GM18873 (cell line): ENCODE results near the gene MAGI1.

Experiments used
- ATAC-seq: cut with Tn5 transposase; IDR thresholded peaks from one replicate; pipeline ENCODE4 v1.9.1; 2021; ENCODE audit warnings: mild to moderate bottlenecking, moderate library complexity, moderate number of reproducible peaks; ENCODE audit not compliant: unreplicated experiment, low FRiP score

The MAGI1 gene

DNA sequence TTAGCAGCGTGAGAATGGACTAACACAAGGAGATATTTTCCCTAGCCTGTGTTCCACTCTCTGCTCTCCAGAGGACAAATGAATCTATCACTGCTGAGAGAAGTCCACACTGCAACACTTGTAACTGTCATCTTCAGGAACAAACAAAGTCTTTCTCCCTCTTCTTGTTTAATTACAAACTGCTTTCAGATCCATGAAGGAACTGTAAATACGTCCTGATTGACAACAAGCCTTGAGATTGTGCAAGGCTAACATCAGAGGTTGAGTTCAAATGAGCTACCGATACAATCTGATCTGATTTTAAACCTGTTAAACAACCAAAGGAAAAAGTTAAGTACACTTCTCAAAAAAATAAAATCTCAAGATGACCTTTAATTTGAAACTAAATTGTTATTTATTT, 712.1 kb downstream of the MAGI1 start:
- ATAC-seq: no peak

DNA sequence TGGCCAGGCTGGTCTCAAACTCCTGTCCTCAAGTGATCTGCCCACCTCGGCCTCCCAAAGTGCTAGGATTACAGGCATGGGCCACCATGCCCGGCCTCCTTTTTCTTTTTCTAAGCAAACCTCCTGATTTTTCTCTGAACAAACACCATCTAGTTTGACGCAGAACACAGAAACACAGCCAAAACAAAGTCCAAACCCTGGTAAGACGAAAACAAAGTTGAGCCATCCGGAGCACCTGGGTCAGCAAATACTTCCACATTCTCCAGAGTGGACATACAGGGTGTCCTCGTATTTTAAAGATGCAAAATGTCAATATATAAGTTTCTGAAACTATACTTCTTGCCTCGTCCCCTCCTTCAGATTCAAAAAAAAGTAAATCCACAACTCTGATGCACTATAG, 715.8 kb downstream of the MAGI1 start:
- no peak for ATAC-seq

DNA sequence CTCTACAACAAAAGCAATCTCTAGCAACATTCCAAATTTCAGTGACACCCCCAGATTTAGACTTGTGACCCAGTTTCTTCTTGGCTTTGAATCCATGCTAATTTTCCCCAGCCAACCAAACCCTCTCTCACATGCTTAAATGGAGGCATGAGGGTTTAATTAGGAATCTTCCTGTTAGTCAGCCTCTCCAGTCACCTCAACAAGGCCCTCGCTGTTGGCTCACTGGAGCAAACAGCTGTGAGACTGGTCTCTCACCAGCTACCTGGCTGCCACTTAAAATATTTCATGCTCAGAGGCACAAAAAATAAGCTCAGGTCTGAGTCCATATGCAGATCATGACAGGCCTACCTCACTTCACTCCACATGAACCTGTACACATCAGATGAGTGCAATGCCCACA, 720.5 kb downstream of the MAGI1 start:
- no peak for ATAC-seq

DNA sequence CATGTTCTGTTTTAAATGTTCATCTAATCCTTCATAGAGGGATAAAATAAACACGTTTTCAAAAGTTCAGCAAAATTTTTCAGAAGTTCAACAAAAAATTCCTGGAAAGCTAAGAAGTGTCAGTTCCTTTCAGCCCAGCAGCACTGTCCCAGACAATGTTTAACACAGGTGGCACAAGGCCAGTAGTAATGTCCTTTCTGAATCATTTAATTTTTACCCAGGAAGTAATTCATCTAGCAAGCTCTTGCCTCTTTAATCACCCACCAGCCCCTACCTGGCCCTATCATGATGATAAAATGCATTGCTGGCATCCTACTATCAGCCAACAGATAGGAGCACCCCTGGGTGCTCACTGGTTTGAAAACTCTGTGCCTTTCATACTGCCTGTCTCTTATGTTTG, 723.8 kb downstream of the MAGI1 start:
- ATAC-seq: no peak

DNA sequence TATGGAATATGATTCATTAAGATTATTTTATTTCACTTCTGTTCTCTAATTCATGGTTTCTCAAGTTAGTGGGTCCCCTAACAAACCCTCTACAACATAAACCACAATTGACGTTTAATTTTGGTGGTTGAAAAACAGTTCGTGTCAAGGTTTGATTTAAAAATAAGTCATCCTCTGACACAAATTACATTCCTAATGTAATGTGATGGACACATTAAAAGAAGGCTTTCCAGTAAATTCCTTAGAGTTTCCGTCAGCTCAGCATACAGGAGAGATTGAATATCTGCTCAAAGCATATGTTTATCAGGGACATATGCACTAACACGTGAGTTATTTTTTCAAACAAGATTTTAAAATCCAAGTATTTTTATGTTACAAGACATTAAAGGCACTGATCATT, 724.4 kb downstream of the MAGI1 start:
- no peak for ATAC-seq

DNA sequence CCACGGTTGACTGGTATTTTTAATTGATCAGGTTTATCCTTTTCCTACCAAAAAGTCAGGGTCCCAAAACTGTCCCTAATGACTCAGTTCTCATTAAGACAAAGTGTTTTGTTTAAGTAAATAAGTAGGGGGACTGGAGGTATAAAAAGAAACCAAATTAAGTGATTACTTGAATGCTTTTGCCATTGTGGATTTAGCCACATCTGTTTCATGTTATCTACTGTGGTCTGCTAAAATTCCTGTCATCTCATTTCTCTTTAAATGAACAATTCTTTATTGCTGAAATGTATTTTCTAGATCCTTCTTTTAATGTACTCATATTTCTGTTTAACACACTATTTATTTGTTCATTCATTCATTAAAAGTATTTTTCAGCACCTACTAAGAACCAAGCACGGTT, 725.1 kb downstream of the MAGI1 start:
- ATAC-seq: no peak

DNA sequence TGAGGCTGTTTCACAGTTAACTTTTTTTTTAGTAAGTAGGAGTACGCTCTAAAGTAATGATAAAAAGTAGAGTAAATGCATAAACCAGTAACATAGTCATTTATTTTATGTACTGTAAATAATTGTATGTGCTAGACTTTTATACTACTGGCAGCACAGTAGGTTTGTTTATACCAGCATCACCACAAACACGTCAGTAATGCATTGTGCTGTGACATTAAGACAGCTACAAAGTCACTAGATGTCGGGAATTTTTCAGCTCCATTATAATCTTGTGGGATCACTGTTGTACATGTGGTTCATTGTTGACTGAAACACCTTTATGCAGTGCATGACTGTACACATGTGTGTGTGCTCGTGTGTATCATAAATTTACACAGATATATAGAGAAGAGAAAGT, 732.9 kb downstream of the MAGI1 start:
- ATAC-seq: no peak
